ENCODE data around the gene KIFC3. TPM values are rescaled to one million over a fixed set of nuclear protein-coding genes. Genes with fewer than 3 reads are reported as not detected.

KIFC3 gene
- total RNA-seq, 1 experiment from 2014 or later, result 32.6 TPM

- Histone ChIP-seq H4K20me1 (ENCODE audit: low read length) (no peaks in the 10 kb centered on the region), H3K4me1 (ENCODE audit: insufficient read depth, low read length) (peaks cover 46% of the 10 kb centered on the region), H3K36me3 (ENCODE audit: low read depth, low read length) (no peaks in the 10 kb centered on the region), H3K9ac (ENCODE audit: low read length) (no peak overlapping the region), H3K9me2 (replicated peaks; ENCODE audit: low read length) (no peaks in the 10 kb centered on the region), H3K9me3 (ENCODE audit: low read length) (no peaks in the 10 kb centered on the region), H3K27me3 (ENCODE audit: low read length) (no peaks in the 10 kb centered on the region), H3K4me3 (ENCODE audit: low read length) (no peak overlapping the region), H2AFZ (ENCODE audit: low read length) (no peak overlapping the region), H3F3A (ENCODE audit: low read length, unreplicated experiment) (no peaks in the 10 kb centered on the region), H3K4me2 (ENCODE audit: low read length) (no peak overlapping the region), H3K27ac (ENCODE audit: low read length) (no peak overlapping the region), H3K79me2 (ENCODE audit: low read length) (peaks cover 20% of the 10 kb centered on the region)
- POLR2A ChIA-PET (ENCODE audit: unreplicated experiment), result no interaction called here
- intact Hi-C loops (cut with micrococcal nuclease), result loop anchor here (10.0 kb wide), 1 partner anchor 201 kb away; the partner anchor contains the start of genes USB1 and ZNF319
- DNase-seq (no peak), ATAC-seq (no peak)
- TF ChIP-seq CTCF (conservative IDR thresholded peaks at IDR 0.05; ENCODE audit: low read depth, low read length) (no peak), EZH2phosphoT487 (IDR thresholded peaks at IDR 0.05; ENCODE audit: borderline replicate concordance, low read length) (no peak), EZH2 (IDR thresholded peaks at IDR 0.05; ENCODE audit: low read length, unreplicated experiment) (no peak)
- CTCF ChIA-PET, result no interaction called here
- BruUV-seq (replicated peaks), result no TSS peak
Observed at GRCh38 chr16:57804111-57804837, 2.0 kb upstream of the KIFC3 start.

GRCh38 chr16:57803134-57803990 is 1.1 kb upstream of the KIFC3 start:
- Histone ChIP-seq H3K4me1 (ENCODE audit: insufficient read depth, low read length) (peaks cover 42% of the 10 kb centered on the region), H2AFZ (ENCODE audit: low read length) (no peak overlapping the region), H3K9me3 (ENCODE audit: low read length) (no peaks in the 10 kb centered on the region), H4K20me1 (ENCODE audit: low read length) (no peaks in the 10 kb centered on the region), H3K9me2 (replicated peaks; ENCODE audit: low read length) (no peaks in the 10 kb centered on the region), H3K27me3 (ENCODE audit: low read length) (no peaks in the 10 kb centered on the region), H3K27ac (ENCODE audit: low read length) (no peak overlapping the region), H3K4me3 (ENCODE audit: low read length) (no peak overlapping the region), H3K4me2 (ENCODE audit: low read length) (no peak overlapping the region), H3K36me3 (ENCODE audit: low read depth, low read length) (no peaks in the 10 kb centered on the region), H3F3A (ENCODE audit: low read length, unreplicated experiment) (no peaks in the 10 kb centered on the region), H3K9ac (ENCODE audit: low read length) (no peak overlapping the region), H3K79me2 (ENCODE audit: low read length) (peaks cover 20% of the 10 kb centered on the region)
- ChIA-PET CTCF (no interaction called here), POLR2A (ENCODE audit: unreplicated experiment) (no interaction called here)
- BruUV-seq (replicated peaks), result no TSS peak
- no peak for TF ChIP-seq EZH2 (IDR thresholded peaks at IDR 0.05; ENCODE audit: low read length, unreplicated experiment)
- TF ChIP-seq EZH2phosphoT487 (IDR thresholded peaks at IDR 0.05; ENCODE audit: borderline replicate concordance, low read length), result no peak
- no peak for TF ChIP-seq CTCF (conservative IDR thresholded peaks at IDR 0.05; ENCODE audit: low read depth, low read length)
- no peak for DNase-seq
- intact Hi-C loops (cut with micrococcal nuclease), result loop anchor here (10.0 kb wide), 1 partner anchor 201 kb away; the partner anchor contains the start of genes USB1 and ZNF319
- no peak for ATAC-seq

All from PC-3 (cell line).